BLaER1 treated with 17β-estradiol and CSF1 and Interleukin-3, amounts not matched to agents 10 nM and 100 nM (cell line): ENCODE data around the gene TMEM144.
A peak's percentile ranks its signal among the peaks of the same experiment; 100 is the strongest.

Source experiments
- H3K27ac ChIP-seq, 11 experiments: shearing (Covaris generic); formaldehyde crosslinking; 2 replicates each; pipeline ENCODE4 v1.8.1; 2022
- H3K27me3 ChIP-seq, 11 experiments: shearing (Covaris generic); formaldehyde crosslinking; 2 replicates each; pipeline ENCODE4 v1.8.1; 2022
- H3K36me3 ChIP-seq, 11 experiments: shearing (Covaris generic); formaldehyde crosslinking; 2 replicates each; pipeline ENCODE4 v1.8.1; 2022
- H3K4me1 ChIP-seq, 10 experiments: shearing (Covaris generic); formaldehyde crosslinking; 2 replicates each; pipeline ENCODE4 v1.8.1; 2022
- H3K4me2 ChIP-seq, 11 experiments: shearing (Covaris generic); formaldehyde crosslinking; 2 replicates each; pipeline ENCODE4 v1.8.1; 2022
- H3K4me3 ChIP-seq, 10 experiments: shearing (Covaris generic); formaldehyde crosslinking; 2 replicates each; pipeline ENCODE4 v1.8.1; 2022
- H3K9ac ChIP-seq, 11 experiments: shearing (Covaris generic); formaldehyde crosslinking; 2 replicates each; pipeline ENCODE4 v1.8.1; 2022
- H3K9me3 ChIP-seq, 11 experiments: shearing (Covaris generic); formaldehyde crosslinking; replicated peaks in 1 of 11; 2 replicates each; pipeline ENCODE4 v1.8.1; 2022
- H4K20me1 ChIP-seq, 11 experiments: shearing (Covaris generic); formaldehyde crosslinking; 2 replicates each; pipeline ENCODE4 v1.8.1; 2022
- Cebpa-rat ChIP-seq, 11 experiments: shearing (Covaris generic); IDR thresholded peaks; 2 replicates each; pipeline ENCODE4 v1.8.1; 2022

Gene TMEM144

GRCh38 chr4:158229768-158230167 is 19.5 kb downstream of the TMEM144 start:
- Histone ChIP-seq H3K36me3 (peaks cover 0 to 6% (median 0%) of the 10 kb centered on the region in 11 experiments; a peak in 1 of 22 replicates), H3K27ac (no peak overlapping the region), H3K4me2 (no peak overlapping the region), H3K9ac (no peak overlapping the region), H3K4me1 (peaks cover 0 to 11% (median 0%) of the 10 kb centered on the region in 10 experiments; a peak in 4 of 20 replicates), H3K9me3 (peaks cover 0 to 6% (median 0%) of the 10 kb centered on the region in 11 experiments; a peak in 1 of 22 replicates), H3K4me3 (no peak overlapping the region), H4K20me1 (no peaks in the 10 kb centered on the region), H3K27me3 (no peaks in the 10 kb centered on the region)
- no peak for TF ChIP-seq Cebpa-rat (IDR thresholded peaks at IDR 0.05)

GRCh38 chr4:158234671-158235070 is 24.4 kb downstream of the TMEM144 start:
- Histone ChIP-seq H3K36me3 (no peaks in the 10 kb centered on the region), H3K4me1 (peaks cover 0 to 11% (median 0%) of the 10 kb centered on the region in 10 experiments; a peak in 4 of 20 replicates), H3K9ac (no peak overlapping the region), H3K4me3 (no peak overlapping the region), H3K27me3 (no peaks in the 10 kb centered on the region), H4K20me1 (no peaks in the 10 kb centered on the region), H3K27ac (no peak overlapping the region), H3K9me3 (no peaks in the 10 kb centered on the region), H3K4me2 (no peak overlapping the region)
- TF ChIP-seq Cebpa-rat (IDR thresholded peaks at IDR 0.05), result no peak

GRCh38 chr4:158236304-158237030 is 26.2 kb downstream of the TMEM144 start:
- H3K9ac ChIP-seq, result no peak overlapping the region
- no peak for TF ChIP-seq Cebpa-rat (IDR thresholded peaks at IDR 0.05)
- no peaks in the 10 kb centered on the region for H3K9me3 ChIP-seq
- no peak overlapping the region for H3K4me2 ChIP-seq
- no peak overlapping the region for H3K27ac ChIP-seq
- peaks cover 0 to 4% (median 0%) of the 10 kb centered on the region in 11 experiments; a peak in 1 of 22 replicates for H3K36me3 ChIP-seq
- H3K27me3 ChIP-seq, result no peaks in the 10 kb centered on the region
- H4K20me1 ChIP-seq, result no peaks in the 10 kb centered on the region
- H3K4me3 ChIP-seq, result no peak overlapping the region
- peaks cover 0 to 4% (median 0%) of the 10 kb centered on the region in 10 experiments; a peak in 4 of 20 replicates for H3K4me1 ChIP-seq

- H3K4me2 ChIP-seq, result no peak overlapping the region
- TF ChIP-seq Cebpa-rat (IDR thresholded peaks at IDR 0.05), result no peak
- no peak overlapping the region for H3K4me3 ChIP-seq
- peaks cover 0 to 4% (median 0%) of the 10 kb centered on the region in 11 experiments; a peak in 1 of 22 replicates for H3K36me3 ChIP-seq
- H3K27ac ChIP-seq, result no peak overlapping the region
- no peaks in the 10 kb centered on the region for H4K20me1 ChIP-seq
- H3K4me1 ChIP-seq, result no peaks in the 10 kb centered on the region
- H3K9ac ChIP-seq, result no peak overlapping the region
- no peaks in the 10 kb centered on the region for H3K9me3 ChIP-seq
- no peaks in the 10 kb centered on the region for H3K27me3 ChIP-seq
These were observed 28.3 kb downstream of the TMEM144 start for GRCh38 chr4:158238575-158238974.

GRCh38 chr4:158239196-158239595 is 28.9 kb downstream of the TMEM144 start:
- Histone ChIP-seq H3K4me3 (no peak overlapping the region), H3K36me3 (peaks cover 0 to 4% (median 0%) of the 10 kb centered on the region in 11 experiments; a peak in 2 of 22 replicates), H3K27me3 (no peaks in the 10 kb centered on the region), H3K9ac (no peak overlapping the region), H3K9me3 (no peaks in the 10 kb centered on the region), H3K4me2 (no peak overlapping the region), H4K20me1 (no peaks in the 10 kb centered on the region), H3K27ac (no peak overlapping the region), H3K4me1 (no peaks in the 10 kb centered on the region)
- TF ChIP-seq Cebpa-rat (IDR thresholded peaks at IDR 0.05), result no peak

GRCh38 chr4:158243071-158243470 is 32.8 kb downstream of the TMEM144 start:
- no peaks in the 10 kb centered on the region for H3K4me1 ChIP-seq
- TF ChIP-seq Cebpa-rat (IDR thresholded peaks at IDR 0.05), result no peak

GRCh38 chr4:158250321-158250720 is 40.0 kb downstream of the TMEM144 start:
- H3K36me3 ChIP-seq, result peaks cover 0 to 6% (median 0%) of the 10 kb centered on the region in 11 experiments; a peak in 1 of 22 replicates
- H3K4me1 ChIP-seq, result peaks cover 0 to 30% (median 5%) of the 10 kb centered on the region in 10 experiments; a peak in 10 of 20 replicates
- H3K27me3 ChIP-seq, result no peaks in the 10 kb centered on the region
- no peak overlapping the region for H3K9ac ChIP-seq
- no peaks in the 10 kb centered on the region for H4K20me1 ChIP-seq
- H3K9me3 ChIP-seq, result no peaks in the 10 kb centered on the region
- H3K27ac ChIP-seq, result no peak overlapping the region; a peak in 1 of 22 replicates
- no peak overlapping the region for H3K4me3 ChIP-seq
- H3K4me2 ChIP-seq, result peak overlapping the region in 5 of 11 experiments; percentile 42 to 75 (median 67); a peak in 10 of 22 replicates
- no peak for TF ChIP-seq Cebpa-rat (IDR thresholded peaks at IDR 0.05)

More at GRCh38 chr4:158243071-158243470, 32.8 kb downstream of the TMEM144 start:
- Histone ChIP-seq H3K27ac (no peak overlapping the region), H3K4me2 (no peak overlapping the region), H3K9me3 (no peaks in the 10 kb centered on the region), H3K4me3 (no peak overlapping the region), H3K36me3 (peaks cover 0 to 12% (median 0%) of the 10 kb centered on the region in 11 experiments; a peak in 2 of 22 replicates), H3K27me3 (no peaks in the 10 kb centered on the region), H3K9ac (no peak overlapping the region), H4K20me1 (no peaks in the 10 kb centered on the region)

GRCh38 chr4:158253350-158253980 is 43.2 kb downstream of the TMEM144 start:
- no peaks in the 10 kb centered on the region for H4K20me1 ChIP-seq
- no peaks in the 10 kb centered on the region for H3K9me3 ChIP-seq
- H3K36me3 ChIP-seq, result no peaks in the 10 kb centered on the region
- TF ChIP-seq Cebpa-rat (IDR thresholded peaks at IDR 0.05), result no peak
- H3K4me2 ChIP-seq, result peak overlapping the region in 3 of 11 experiments; percentile 29 to 69 (median 52); a peak in 3 of 22 replicates
- peaks cover 0 to 30% (median 5%) of the 10 kb centered on the region in 10 experiments; a peak in 10 of 20 replicates for H3K4me1 ChIP-seq
- H3K9ac ChIP-seq, result no peak overlapping the region
- no peak overlapping the region for H3K4me3 ChIP-seq
- no peaks in the 10 kb centered on the region for H3K27me3 ChIP-seq
- H3K27ac ChIP-seq, result no peak overlapping the region

- Histone ChIP-seq H3K4me3 (no peak overlapping the region), H4K20me1 (no peaks in the 10 kb centered on the region), H3K9me3 (no peaks in the 10 kb centered on the region), H3K36me3 (no peaks in the 10 kb centered on the region), H3K27me3 (no peaks in the 10 kb centered on the region), H3K4me2 (peak overlapping the region in 4 of 11 experiments; percentile 18 to 69 (median 40); a peak in 4 of 22 replicates), H3K4me1 (peaks cover 0 to 30% (median 5%) of the 10 kb centered on the region in 10 experiments; a peak in 10 of 20 replicates), H3K27ac (no peak overlapping the region), H3K9ac (0 out of 22 replicates have a peak overlapping the region, but pooled peaks of 1 of the 11 experiments have one; percentile 31)
- no peak for TF ChIP-seq Cebpa-rat (IDR thresholded peaks at IDR 0.05)
These were observed 44.0 kb downstream of the TMEM144 start for GRCh38 chr4:158254292-158254691.
